Loucy (cell line): ENCODE results near the gene RABGGTA.

ENCODE experiments used
- EZH2phosphoT487 ChIP-seq: fragments of 200-600 bp; IDR thresholded peaks from 2 replicates; pipeline ENCODE4 v1.6.1; 2018; ENCODE audit warnings: antibody characterized with exemption, mild to moderate bottlenecking, moderate library complexity, borderline replicate concordance
- TF ChIP-seq, protein P1 (sequence below): fragments of 200-600 bp; sonication (generic); conservative IDR thresholded peaks from 2 replicates; pipeline ENCODE4 v1.5.1; 2014; ENCODE audit warnings: mild to moderate bottlenecking, antibody characterized with exemption, low read length

GRCh38 chr14:24274101-24274543 is 2.7 kb upstream of the RABGGTA start:
- TF ChIP-seq, protein P1, sequence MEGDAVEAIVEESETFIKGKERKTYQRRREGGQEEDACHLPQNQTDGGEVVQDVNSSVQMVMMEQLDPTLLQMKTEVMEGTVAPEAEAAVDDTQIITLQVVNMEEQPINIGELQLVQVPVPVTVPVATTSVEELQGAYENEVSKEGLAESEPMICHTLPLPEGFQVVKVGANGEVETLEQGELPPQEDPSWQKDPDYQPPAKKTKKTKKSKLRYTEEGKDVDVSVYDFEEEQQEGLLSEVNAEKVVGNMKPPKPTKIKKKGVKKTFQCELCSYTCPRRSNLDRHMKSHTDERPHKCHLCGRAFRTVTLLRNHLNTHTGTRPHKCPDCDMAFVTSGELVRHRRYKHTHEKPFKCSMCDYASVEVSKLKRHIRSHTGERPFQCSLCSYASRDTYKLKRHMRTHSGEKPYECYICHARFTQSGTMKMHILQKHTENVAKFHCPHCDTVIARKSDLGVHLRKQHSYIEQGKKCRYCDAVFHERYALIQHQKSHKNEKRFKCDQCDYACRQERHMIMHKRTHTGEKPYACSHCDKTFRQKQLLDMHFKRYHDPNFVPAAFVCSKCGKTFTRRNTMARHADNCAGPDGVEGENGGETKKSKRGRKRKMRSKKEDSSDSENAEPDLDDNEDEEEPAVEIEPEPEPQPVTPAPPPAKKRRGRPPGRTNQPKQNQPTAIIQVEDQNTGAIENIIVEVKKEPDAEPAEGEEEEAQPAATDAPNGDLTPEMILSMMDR = no peak
- TF ChIP-seq EZH2phosphoT487 = no peak
